WTC11 (cell line): ENCODE measurements around the gene PANX2.

ENCODE experiments used
- CTCF ChIP-seq: fragments of 200-600 bp; IDR thresholded peaks from 2 replicates; pipeline ENCODE4 v1.8.0; 2022; ENCODE audit warnings: antibody characterized with exemption
- FOXP4 ChIP-seq: sonication (generic); formaldehyde crosslinking; IDR thresholded peaks from 2 replicates; pipeline ENCODE4 v1.8.0; 2022; ENCODE audit warnings: mild to moderate bottlenecking, missing genetic modification reagents
- GTF2I ChIP-seq: fragments of 250-450 bp; sonication (Bioruptor Pico); conservative IDR thresholded peaks from 2 replicates; pipeline ENCODE4 v1.4.0; 2021; ENCODE audit warnings: mild to moderate bottlenecking
- IRF1 ChIP-seq: sonication (generic); formaldehyde crosslinking; IDR thresholded peaks from 2 replicates; pipeline ENCODE4 v1.8.0; 2023; ENCODE audit warnings: missing genetic modification reagents
- JAZF1 ChIP-seq: fragments of 250-450 bp; sonication (Bioruptor Pico); IDR thresholded peaks from 2 replicates; pipeline ENCODE4 v1.9.0; 2021; ENCODE audit warnings: moderate library complexity, mild to moderate bottlenecking, inconsistent platforms
- NR1H2 ChIP-seq: sonication (generic); formaldehyde crosslinking; IDR thresholded peaks from 2 replicates; pipeline ENCODE4 v1.9.0; 2021; ENCODE audit warnings: mild to moderate bottlenecking, moderate library complexity, missing genetic modification reagents
- SP1 ChIP-seq: sonication (generic); formaldehyde crosslinking; conservative IDR thresholded peaks from 2 replicates; pipeline ENCODE4 v1.8.1; 2022; ENCODE audit warnings: missing genetic modification reagents
- USF1 ChIP-seq: sonication (generic); formaldehyde crosslinking; IDR thresholded peaks from 2 replicates; pipeline ENCODE4 v1.8.0; 2022; ENCODE audit warnings: mild to moderate bottlenecking, missing genetic modification reagents

GRCh38 chr22:50123119-50123518 is 47.4 kb upstream of the PANX2 start:
- no peak for TF ChIP-seq CTCF
- TF ChIP-seq GTF2I (CRISPR knock-in tag) = no peak
- TF ChIP-seq SP1 (CRISPR knock-in tag) = no peak
- TF ChIP-seq IRF1 = no peak
- no peak for TF ChIP-seq USF1 (CRISPR knock-in tag)
- TF ChIP-seq FOXP4 = no peak
- TF ChIP-seq JAZF1 = no peak
- TF ChIP-seq NR1H2 (CRISPR knock-in tag) = no peak
